Right hindlimb (tissue), 1 donor: ENCODE data around the gene ZC3H8.

Experiments used
- DNase-seq: peaks from one replicate; pipeline ENCODE4 v3.0.0-alpha.2; 2018

Gene ZC3H8

DNA sequence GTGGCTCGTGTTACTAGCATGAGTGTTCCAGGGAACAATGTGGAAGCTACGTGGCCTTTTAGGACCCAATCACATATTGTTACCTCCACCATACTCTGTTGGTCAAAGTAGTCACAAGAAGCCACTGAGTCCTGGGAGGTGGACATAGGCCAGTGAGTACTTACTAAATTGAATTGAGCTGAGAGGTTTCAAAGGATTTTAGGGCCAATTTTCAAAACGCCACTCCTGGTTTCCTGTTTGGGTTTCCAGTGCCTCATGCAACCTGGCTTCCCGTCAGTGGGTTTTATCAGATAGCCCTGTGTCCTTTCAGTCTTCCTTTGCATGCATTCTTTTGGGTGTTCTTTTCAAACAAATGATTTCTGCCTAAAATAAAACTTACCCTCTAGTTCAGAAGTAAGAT, 60.4 kb downstream of the ZC3H8 start:
- no peak for DNase-seq

DNA sequence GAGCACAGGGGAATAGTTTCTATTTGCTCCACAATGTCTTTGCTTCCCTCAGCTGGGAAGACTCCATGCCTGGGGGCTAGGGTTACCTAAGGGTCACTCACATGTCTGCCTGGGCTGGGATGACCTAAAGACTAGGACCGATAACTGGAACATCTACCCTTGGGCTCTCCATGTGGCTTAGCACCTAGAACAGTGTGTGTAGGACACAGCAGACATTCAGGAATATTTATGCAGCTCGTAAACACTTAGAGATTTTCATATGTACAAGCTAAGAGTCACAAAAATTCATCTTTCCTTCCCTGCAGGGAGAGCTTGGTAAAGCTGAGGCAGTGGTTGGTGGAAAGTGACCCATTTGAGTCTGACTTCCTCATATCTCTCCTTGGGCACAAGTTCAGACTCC, 60.8 kb downstream of the ZC3H8 start:
- DNase-seq = no peak

DNA sequence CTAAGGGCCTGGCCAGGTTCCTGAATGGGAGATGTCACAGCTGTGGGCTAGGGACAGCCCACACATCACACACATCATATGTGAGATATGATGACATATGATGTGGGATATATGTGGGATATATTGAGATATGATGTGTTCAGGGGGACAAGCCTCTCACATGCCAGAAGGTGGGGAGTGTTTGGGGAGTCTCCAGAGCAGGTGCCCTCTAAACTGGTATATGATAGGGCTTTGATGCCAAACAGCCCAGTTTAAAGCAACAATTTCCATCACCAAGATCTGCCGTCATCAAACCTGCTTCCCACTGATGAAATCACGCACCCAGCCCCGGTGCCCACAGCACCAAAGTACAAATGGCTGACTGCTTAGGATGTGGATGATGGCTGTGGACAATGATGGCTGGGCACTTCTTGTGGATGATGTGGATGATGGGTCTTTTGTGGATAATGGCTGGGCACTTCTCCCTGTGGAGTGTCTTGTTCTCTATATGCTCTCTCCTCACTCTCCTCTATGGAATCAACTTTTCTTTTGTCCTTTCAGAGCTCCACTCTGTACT, 65.8 kb downstream of the ZC3H8 start:
- DNase-seq = no peak

DNA sequence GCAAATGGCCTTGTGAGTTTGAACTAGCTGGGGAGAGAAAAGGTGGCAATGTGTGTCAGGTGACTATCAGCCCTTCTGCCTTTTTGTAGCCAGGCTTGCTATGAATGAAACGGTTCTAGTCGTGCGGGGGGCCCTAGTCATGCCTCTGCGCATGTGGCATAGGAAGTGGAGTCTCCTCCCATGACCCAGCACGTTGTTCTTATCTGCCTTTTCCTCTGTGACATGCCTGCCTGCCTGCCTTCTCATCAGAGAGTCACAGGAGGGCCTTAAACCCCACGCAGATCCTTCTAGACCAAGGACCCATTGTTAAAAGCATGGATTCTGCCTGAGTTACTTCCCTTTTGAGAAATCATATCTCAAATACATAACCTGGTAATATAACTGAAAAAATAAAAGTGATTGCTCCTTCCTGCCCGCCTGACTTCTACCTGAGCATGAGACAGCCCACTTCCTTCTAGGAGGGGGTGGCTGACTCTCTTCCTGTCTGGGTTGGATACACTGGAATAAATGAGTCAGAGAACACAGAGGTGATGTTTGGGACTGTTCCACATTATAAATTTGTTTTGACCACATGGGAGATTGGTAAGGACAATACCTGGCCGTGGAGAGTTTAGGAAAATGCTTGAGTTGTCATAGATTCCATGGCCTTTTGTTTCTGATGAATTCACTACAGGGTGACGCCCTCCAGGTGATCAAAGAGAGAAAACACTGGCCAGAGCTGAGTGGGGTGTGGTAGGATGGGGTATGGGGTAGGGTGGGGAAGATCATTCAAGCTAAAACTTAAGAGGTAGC, 66.8 kb downstream of the ZC3H8 start:
- DNase-seq = no peak

DNA sequence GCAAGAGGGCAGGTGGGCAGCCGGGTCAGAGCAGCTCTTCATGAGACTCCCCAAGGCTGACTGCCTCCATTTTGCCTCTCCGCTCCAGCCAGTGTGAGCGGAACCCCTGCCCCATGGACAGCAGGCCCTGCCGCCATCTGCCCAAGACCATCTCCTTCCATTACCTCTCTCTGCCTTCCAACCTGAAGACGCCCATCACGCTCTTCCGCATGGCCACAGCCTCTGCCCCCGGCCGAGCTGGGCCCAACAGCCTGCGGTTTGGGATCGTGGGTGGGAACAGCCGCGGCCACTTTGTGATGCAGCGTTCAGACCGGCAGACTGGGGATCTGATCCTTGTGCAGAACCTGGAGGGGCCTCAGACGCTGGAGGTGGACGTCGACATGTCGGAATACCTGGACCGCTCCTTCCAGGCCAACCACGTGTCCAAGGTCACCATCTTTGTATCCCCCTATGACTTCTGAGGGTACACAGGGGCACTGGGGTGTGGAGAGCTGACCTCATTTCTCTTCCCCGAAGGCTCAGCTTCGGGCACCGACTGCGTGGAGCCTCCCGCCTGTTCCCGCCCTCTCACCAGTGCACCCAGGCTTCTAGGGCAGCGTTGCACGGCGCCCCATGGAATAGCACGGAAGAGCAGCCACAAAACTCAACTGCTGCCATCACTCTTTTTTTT, 67.7 kb downstream of the ZC3H8 start:
- no peak for DNase-seq

DNA sequence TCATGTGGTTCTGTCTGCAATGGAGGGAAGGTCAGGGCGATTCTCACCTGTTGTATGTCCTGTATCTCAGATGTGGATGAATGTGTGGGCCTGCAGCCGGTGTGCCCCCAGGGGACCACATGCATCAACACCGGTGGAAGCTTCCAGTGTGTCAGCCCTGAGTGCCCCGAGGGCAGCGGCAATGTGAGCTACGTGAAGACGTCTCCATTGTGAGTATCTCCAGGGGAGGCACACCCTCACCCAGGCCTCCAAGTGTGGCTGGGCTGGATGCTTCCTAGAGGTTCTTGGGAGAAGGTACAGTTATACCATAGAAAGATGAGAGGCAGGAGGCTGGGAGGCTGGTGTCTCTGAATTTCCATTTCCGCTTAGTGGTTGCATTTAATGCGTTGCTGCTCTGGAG, 69.7 kb downstream of the ZC3H8 start:
- no peak for DNase-seq

DNA sequence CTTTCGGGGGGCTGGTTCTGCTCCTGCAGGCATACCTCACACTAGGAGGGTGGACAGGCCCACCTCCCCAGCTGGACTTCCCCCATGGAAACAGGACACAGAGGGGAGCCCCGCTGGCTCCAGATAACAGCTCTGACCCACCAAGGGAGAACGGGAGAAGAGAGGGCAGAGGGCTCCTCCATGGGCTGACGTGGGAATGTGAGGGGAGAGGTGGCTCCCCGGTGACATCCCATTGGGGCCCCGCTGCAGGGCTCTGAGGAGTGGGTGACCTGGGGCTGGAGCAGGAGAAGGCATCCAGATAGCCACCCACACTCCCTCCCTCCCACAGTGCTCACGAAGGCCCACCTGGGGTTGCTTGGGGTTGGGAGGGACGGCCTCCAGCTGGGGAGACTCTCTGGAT, 70.7 kb downstream of the ZC3H8 start:
- no peak for DNase-seq

DNA sequence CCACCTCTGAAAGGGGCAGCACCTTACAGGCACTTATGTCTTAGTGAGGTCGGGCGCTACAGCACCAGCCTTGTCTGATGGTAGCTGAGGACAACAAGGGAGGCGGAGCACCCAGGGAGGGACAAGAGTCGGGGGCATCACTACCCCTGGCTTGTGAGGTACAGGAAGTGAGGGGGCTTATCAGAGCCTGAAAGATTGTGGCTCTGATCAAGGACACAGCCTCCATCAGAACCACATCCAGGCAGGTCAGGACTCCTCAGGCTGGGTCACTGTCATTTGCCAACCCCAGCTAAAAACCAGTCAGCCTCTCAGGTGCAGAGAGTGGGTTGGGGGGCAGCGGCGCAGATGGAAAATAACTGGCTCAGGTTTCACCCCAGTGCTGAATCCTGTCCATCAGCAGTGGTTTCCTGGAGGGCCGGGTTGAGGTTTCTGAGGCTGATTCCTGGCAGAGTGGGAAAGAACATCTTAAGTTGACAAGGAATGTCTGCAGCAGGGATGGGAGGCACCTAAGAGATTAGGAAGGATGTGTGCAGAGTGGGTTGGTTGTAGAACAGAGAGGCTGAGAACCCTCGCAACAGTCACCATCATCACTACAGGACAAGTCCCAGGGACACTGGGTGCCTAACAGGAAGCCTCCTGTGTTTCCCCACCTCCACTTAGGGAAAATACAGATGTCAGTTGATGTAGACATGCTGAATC, 71.4 kb downstream of the ZC3H8 start:
- no peak for DNase-seq

DNA sequence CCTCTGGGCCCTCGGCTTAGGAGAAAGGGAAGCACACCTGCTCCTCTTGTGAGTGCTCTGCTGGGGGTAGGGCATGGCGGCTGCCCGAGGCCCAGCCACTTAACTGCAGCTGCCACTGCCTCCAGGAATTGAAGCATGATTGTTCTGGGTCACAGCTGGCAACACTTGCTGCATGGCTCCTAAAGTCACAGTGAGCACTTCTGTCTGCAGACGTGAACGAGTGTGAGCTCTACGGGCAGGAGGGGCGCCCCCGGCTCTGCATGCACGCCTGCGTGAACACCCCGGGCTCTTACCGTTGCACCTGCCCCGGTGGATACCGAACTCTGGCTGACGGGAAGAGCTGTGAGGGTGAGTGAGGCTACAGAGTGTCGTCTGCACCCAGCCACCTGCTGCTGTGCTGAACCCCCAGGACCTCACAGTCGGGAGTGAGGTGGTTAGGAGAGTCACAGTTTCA, 72.2 kb downstream of the ZC3H8 start:
- peak; percentile 43 for DNase-seq

DNA sequence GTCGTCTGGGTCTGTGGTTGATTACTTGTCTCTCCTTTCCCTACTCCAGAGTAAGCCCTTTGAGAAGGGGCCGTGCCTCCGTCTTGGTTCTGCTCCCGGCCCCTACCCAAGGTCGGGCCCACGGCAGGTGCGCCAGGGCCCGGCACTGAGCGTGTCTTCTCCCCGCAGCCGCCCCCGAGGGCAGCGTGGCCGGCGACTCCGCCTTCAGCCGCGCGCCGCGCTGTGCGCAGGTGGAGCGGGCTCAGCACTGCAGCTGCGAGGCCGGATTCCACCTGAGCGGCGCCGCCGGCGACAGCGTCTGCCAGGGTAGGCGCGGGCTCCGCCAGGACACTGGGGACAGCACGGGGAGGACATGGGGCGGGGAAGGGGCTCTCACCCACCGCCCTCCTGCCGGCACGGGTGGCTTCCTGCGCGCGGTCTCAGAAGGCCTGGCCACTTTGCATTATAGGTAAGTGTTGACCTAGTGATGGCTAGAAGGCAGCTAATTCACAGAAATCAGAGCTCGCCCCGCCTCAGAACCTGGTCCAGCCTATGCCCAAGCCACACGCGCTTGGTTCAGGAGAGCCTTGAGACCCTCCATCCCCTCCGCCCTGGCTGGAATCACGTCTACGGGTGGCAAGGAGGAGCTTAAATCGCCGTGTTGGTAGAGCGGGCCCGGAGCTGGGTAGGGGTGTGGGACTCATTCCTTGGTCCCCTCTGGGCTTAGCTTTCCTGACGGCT, 73.1 kb downstream of the ZC3H8 start:
- DNase-seq = no peak

DNA sequence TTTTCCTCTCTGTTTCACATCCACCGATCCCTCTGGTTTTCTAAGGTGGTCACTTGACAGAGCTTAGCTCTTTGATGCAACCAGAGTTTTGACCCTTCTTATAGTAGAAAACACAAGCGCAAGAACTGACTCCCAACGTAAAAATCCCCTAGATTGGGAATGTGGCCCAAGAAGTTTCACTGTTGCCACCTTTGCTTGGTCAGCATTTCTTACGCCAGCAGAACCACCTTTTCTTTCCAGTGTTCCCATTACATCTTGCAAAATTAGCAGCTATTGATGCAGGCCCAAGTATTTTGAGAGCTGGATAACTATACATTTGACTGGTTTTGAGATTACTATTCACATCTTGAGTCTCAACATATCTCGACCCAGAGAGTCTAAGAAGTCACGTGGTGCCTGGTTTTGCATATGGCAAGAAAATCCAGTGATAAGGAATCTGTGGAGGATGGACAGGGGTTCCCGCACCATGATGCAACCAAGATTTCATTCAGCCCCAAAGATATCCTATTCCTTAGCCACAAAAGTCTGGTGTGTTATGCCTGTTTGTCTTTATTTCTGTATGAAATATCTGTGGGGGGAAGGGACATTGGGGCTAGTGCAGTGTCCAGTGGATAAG, 78.8 kb downstream of the ZC3H8 start:
- no peak for DNase-seq

DNA sequence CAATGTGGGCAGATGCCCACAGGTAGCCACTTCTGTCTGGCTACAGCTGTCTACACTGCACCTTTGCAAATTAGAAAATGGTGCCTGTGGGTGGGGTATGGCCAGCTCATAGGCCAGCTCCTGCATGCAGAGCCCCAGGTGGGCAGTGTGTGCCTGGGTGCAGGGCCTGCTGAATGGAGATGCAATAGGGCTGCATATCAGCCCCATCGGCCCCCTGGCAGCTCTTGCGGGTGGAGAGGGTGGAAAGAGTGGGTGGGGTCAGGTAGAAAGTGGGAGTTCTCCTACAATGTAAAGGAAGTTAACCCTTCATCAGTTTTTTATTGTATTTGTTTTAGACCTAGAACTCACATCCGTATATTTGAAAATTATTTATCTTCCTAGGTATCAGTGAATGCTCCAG, 79.5 kb downstream of the ZC3H8 start:
- no peak for DNase-seq

DNA sequence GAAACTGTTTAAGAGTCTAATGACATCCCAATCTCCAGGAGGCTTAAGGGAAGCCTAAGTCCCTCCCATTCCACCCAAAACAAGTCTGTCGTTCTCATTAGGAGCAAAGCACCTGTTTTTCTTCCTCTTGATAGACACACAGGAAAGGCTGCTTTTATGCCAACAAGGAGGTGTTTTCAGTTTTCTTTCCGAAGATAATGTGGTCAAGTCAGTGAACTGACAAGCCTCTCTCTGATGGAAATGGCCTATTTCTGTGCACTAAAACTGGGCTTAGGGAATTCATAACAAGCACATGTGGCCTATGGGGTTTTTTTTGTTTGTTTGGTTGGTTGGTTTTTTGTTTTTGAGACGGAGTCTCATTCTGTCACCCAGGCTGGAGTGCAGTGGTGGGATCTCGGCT, 80.5 kb downstream of the ZC3H8 start:
- DNase-seq = no peak

DNA sequence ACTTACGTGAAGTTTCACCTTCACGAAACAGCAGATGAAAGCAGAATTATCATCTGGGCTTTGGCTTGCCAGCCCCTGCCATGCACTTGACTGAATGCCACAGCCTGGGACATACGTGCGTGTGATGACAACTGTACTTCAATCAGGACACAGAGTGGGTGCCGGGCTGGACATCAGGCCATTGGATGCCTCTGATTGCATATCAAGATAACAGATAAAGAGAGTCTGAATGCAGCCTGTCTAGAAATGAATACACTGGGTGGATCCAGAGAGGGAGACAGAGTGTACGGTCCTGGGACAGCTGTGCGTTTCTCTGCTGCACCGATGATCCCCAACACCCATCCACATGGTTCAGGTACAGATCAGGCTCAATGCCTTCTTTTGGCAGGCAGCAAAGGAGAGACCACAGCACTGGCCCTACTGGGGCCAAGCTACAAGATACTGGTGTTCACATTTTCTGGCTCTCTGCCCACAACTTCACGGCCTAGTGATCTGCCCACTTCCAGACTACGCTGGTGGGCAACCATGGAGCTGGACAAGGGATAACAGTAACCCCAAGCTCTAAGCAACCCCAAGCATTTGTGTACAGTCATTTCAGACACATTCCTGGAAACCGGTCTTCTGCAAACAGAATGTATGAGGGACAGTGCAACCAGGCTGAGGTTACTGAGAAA, 81.1 kb downstream of the ZC3H8 start:
- DNase-seq = peak; percentile 13

DNA sequence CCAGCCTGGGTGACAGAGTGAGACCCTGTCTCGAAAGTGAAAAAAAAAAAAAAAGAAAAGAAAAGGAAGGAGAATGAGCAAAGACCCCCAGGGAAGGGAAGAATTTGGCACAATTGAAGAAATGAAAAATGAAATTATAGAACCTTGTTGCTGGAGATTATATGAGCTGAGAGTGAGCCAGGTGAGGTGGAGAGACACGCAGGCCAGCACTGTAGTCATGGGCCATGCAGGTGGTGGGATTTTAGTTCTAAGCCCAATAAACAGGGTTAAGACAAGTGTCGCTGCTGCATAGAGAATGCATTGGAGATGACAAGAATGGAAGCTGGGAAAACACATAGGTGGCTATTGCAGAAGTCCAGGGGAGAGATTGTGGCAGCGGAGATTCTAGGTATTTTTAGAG, 84.3 kb downstream of the ZC3H8 start:
- DNase-seq = no peak

DNA sequence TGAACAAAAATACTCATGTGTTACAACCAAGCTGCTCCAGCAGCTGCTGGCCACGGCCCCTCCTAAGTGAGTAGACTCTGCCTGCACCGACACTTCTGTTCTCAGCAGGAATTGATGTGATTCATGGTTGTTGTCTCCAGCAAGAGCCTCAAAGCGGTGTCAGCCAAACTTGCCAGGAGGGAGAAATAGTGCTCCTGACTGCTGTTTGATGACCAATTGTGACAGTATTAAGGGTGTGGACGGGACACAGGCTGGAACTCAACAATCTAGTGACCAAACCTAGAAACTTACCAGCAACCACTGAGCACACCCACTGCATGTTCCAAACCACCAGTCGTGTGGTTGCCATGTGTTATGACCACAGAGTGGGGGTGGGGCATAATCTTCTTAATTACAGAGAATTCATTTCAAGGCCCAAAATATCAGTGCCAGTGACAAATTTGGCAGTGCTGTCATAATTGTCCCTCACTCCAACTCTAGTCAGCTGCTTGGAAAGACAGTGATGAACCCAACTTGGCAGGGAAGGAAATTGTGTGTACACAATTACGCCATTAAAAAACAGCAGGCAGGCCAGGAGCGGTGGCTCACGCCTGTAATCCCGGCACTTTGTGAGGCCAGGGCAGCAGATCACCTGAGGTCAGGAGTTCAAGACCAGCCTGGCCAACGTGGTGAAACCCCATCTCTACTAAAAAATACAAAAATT, 86.3 kb downstream of the ZC3H8 start:
- DNase-seq = peak; percentile 12

DNA sequence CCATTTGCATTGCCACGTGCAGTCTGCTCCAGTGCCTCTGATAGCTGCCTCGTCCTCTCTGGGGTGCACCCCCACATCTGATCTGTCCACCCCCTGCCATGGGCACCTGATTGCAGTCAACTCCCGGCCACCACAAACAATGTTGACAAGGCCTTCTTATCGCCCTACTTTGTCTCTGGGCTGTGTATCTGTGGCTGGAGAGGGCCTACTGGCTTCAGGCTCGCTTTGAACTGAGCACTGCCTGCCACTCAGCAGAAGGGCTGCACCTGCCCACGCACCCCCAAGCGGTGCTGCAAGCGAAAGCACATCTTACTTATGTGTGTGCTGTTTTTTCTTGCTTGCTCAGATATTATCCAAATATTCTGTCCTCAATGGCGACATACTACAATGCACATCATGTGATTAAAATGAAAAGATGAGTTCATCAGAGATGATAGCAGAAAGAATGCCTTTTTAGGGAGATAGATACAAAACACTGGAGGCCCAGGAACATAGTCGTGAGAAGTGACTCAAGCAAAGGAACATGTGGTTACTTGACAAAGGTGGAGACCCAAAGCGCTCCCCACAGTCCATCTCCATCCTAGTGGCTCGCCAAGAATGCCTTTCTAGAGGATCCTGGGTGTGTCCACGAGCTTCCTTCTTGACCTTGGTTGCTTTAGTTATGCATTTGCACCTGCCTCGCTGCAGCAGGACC, 87.9 kb downstream of the ZC3H8 start:
- DNase-seq = peak; percentile 11

DNA sequence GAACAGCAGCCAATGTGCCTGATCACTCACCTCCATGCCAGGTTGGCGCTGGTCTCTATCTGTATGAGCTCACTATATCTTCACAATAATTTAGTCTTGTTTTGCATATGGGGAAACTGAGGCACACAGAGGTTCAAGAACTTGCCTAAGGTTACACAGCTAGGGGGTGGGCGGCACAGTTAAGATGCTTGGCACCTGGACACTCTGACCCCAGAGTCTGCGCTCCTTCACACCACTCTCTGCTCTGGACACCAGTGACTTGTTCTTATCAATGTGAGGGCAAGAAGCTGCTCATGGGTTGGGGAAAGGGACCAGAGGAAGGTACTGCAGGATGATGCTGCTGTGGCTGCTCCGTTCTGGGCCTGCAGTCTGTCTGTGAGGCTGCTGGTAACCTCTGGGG, 89.5 kb downstream of the ZC3H8 start:
- DNase-seq = peak; percentile 6

DNA sequence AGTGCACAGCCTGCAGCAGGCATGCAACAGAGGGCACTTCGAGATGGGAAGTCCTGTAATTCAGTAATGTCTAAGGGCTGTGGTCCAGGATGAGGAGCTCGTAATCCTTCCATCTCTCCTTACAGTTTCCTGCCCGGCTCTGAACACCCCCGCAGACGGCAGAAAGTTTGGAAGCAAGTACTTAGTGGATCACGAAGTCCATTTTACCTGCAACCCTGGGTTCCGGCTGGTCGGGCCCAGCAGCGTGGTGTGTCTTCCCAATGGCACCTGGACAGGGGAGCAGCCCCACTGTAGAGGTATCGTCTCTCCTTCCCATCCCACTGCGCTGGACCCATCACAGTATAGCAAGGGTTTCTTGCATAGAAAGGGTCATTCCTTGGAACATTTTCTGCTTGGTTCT, 90.0 kb downstream of the ZC3H8 start:
- peak; percentile 7 for DNase-seq

DNA sequence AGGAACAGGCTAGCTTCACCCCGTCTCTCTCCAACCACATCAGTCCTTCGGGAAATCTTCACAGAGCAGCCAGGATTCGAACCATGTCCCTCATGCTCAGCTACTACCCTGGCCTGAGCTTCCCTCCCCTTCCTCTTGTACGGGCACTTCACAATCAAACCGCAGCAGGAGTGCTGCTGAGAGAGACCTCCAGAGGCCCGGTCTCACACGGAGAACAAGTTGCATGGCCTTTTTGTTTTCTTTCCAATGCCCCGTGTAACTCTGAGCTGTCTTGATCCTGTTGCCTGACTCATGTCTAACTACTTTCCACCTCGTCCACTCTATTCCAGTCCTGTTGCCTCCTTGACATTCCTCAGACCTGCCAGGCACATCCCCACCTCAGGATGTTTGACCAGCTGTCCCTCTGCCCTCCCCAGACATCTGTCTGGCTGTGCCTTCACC, 91.3 kb downstream of the ZC3H8 start:
- peak; percentile 12 for DNase-seq

DNA sequence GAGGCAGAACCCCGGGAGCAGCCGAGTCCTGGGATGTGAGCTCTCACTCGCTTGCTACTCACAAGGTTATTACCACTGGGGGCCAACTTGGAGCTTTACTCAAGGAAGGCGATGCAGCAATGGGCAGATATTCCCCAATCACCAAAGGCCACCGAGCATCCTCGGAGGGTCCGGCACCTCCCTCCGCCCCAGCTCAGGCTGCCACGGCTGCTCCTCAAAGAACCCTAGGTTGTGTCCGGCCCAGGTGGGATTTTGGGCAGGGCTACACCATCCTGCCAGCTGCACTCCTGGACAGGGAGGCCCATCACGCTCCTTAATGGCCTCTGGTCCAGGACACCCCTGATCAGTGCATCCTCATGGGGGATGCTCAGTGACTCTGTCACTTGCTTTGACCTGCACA, 91.9 kb downstream of the ZC3H8 start:
- peak; percentile 14 for DNase-seq
